AG10803 (cell line): ENCODE data around the gene STRN.
"Not testable (repeated sequence)": the region's sequence is repeated elsewhere in the genome, so short reads cannot be mapped to it uniquely, and the experiment has no call there.

Experiments used
- DNase-seq: peaks from one replicate; pipeline ENCODE4 v3.0.0; 2010; ENCODE audit warnings: low read depth
- H3K4me3 ChIP-seq: 2 replicates; pipeline ENCODE4 v1.5.1; 2011; ENCODE audit warnings: mild to moderate bottlenecking, low read length, control low read depth
- TF ChIP-seq, protein P1 (sequence below): conservative IDR thresholded peaks from 2 replicates; pipeline ENCODE4 v1.5.1; 2011; ENCODE audit warnings: mild to moderate bottlenecking, low read length, control low read depth, inconsistent platforms

Gene STRN

DNA sequence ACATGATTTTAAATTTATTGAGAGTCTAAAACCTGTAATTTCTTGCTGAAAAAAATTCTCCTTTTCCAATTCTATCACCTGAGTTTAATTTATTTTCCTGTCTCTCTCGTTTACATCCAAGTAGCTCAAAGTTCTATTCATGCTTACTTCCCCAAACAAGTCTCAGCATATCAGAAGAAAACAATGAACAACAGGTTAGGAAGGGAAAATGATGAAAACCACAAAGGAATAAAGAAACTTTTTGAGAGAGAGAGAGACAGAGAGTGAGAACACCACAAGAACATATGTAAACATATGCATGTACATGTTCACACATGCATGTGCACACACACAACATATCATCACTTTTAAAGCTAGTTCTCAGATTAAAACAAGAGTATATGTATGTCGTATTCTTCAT is 112.1 kb downstream of the STRN start:
- no peak overlapping the region for H3K4me3 ChIP-seq
- DNase-seq: no peak
- TF ChIP-seq, protein P1, sequence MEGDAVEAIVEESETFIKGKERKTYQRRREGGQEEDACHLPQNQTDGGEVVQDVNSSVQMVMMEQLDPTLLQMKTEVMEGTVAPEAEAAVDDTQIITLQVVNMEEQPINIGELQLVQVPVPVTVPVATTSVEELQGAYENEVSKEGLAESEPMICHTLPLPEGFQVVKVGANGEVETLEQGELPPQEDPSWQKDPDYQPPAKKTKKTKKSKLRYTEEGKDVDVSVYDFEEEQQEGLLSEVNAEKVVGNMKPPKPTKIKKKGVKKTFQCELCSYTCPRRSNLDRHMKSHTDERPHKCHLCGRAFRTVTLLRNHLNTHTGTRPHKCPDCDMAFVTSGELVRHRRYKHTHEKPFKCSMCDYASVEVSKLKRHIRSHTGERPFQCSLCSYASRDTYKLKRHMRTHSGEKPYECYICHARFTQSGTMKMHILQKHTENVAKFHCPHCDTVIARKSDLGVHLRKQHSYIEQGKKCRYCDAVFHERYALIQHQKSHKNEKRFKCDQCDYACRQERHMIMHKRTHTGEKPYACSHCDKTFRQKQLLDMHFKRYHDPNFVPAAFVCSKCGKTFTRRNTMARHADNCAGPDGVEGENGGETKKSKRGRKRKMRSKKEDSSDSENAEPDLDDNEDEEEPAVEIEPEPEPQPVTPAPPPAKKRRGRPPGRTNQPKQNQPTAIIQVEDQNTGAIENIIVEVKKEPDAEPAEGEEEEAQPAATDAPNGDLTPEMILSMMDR: no peak

DNA sequence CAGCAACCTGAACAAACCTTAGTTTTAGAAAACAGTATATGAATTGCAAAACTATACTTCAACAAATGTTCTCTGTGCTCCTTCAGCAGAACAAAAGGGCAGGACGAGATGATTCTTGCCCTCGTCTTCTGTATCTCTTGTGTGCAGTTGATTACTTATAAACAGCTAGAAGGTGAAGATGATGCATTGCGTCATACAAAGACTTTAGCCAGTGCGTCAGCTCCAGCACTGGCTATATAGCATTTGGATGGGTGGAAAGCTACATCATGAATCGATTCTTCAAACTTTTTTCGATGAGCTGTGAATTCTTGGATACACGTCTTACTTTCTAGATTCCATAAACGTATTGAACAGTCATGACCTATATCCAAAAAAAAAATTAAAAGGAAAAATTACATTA is 117.1 kb downstream of the STRN start:
- TF ChIP-seq, protein P1: no peak
- no peak overlapping the region for H3K4me3 ChIP-seq
- no peak for DNase-seq

DNA sequence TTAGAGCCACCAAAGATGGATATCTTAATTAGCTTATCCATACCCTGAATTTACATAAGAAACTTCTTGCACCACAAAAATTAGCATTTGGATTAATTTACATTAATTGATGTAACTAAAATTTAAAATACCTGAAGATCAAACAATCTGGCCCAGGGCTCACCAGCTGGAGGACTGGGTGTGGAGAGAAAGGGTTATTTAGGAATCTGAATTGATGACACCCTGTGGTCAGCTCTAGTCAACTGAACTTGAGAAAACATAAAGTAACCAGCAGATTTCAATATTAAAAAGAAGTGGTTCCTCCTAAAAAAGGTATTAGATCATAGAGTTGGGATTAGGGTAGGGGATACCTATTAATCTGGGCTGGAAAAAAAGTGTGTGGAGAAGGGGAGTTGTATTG is 122.5 kb downstream of the STRN start:
- H3K4me3 ChIP-seq: no peak overlapping the region
- no peak for DNase-seq
- TF ChIP-seq, protein P1: no peak

DNA sequence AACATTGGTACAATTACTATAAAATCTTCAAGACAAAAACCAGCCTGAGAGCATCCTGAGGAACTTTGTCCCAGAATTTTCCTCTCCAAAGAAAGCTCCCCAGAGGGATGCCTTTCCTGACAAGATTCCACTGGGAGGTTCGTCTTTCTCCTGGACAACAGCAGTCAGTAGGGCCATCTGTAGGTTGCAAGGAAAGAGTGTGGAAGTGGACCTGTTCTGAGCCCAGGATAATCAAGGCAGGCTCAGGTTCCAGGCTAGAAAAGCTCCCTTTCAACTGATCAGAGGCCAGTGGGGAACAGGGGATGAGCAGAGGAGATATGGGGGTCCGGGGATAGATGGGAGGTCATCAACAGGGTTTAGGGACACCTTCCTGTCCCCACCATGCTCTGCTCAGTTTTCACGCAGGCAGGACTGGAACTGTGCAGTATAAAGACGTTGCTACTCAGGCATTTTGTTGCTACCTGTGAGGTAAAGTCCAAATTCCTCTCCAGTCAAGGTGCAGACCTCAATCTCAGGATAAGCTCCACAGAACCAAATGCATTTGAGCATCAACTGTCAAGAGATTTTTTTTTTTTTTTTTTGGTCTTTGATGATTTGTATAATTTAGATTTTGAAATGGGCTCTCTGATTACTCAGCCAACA is 126.2 kb downstream of the STRN start:
- DNase-seq: no peak
- no peak overlapping the region for H3K4me3 ChIP-seq
- TF ChIP-seq, protein P1: no peak

DNA sequence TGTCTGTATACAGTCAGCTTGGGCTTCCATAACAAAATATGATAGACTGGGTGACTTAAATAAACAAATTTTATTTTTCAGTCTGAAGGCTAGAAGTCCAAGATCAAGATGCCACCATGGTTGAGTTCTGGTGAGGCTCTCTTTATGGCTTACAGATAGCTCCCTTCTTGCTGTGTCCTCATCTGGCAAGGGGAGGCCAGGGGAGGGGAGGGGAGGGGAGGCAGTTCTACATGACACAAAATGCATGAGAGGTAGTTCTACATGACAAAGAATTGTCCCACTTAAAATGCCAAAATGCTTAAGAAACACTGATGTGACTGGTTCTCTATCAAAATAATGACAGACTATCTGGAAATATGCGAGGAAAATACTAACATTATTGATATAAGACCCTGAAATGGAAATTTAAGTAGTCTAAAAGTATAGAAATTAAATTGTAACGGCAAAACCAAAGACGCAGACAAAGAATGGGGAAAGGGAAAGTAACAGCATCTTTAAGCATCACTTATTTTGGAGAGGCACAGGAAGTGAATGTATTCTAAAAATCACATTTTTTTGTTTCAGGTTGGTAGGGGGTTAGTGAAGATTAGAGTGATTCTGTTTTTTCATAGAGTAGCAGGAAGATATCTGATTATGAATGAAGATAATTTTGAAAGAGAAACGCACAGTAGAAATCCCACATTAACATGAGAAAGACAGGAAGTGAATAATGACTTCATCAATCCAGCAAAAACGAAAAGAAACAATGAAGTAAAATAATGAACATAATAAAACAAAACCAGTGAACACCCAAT is 131.4 kb downstream of the STRN start:
- no peak for DNase-seq
- no peak overlapping the region for H3K4me3 ChIP-seq
- TF ChIP-seq, protein P1: no peak

DNA sequence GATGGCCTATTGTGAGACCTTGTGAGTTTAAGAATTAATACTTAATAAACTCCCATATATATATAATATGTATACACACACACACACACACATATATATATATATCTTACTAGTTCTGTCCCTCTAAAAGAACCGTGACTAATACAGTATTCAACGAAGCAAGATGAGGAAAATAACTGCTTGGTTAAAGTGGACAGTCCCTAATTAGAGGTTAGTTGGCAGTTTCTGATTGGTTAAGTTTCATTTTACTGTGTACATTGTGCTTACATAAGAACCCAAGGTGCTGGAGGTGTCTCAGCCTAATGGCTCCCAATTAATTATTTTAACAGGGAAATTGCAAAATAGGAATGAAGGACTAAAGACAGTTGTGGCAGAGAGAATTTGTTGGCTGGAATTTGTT is 132.1 kb downstream of the STRN start:
- TF ChIP-seq, protein P1: no peak
- no peak for DNase-seq
- H3K4me3 ChIP-seq: no peak overlapping the region

DNA sequence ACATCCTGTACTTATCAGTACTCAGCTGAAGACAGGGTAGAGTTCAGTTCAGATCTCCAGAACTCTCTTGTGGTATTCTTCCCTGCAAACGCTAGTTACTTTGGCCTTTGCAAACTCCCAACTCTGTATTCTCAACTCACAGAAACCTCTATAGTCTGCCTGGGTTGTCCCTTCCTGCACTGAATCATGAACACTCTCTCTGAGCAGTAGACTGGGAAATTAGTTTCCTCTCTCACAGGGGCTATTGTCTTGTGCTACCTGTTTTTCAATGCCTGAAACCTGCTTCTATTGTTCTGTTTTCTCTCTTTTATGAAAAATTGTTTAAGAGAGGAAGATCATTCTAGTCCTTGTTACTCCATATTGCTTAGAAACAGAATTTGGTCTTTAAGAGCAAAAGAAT is 135.2 kb downstream of the STRN start:
- TF ChIP-seq, protein P1: no peak
- H3K4me3 ChIP-seq: no peak overlapping the region
- no peak for DNase-seq

DNA sequence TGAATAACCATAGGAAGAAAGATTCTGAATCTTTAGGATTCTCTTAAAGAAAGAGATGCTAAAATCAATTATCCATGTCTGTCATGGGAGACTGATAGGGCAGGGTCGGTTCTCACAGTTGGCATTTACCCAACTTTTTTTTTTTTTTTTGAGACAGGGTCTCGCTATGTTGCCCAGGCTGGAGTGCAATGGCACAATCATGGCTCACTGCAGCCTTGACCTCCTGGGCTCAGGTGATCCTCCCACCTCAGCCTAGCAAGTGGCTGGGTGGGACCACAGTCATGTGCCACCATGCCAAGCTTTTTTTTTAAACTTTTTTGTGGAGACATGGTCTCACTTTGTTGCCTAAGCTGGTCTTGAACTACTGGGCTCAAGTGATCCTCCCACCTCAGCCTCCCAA is 141.7 kb downstream of the STRN start:
- DNase-seq, H3K4me3 ChIP-seq: not testable (repeated sequence)
